ENCODE data around the gene ZNF221. TPM values are rescaled to one million over a fixed set of nuclear protein-coding genes. Genes with fewer than 3 reads are reported as not detected.

ZNF221 gene
- total and polyA plus RNA-seq, 2 experiments from 2014 or later: 1.5 to 9.2 TPM

DNA sequence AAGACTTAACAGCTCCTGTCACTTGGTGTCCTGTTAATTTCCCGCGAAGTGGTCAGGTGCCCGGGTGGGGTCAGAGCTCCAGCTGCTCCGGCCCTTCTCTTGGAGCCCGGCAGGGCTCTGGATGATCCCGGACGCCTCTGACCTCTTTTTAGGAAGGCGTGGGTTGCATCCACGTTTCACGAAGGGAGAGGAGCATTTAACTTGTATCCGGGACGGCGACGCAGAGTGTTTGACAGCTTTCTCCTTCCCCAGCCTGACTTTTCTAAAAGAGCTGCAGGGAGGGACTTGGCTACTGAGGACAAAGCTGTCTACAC lies 33.6 kb downstream of the ZNF221 start (continued):
- TF ChIP-seq ZNF462 (CRISPR knock-in tag; IDR thresholded peaks at IDR 0.05): no peak

DNA sequence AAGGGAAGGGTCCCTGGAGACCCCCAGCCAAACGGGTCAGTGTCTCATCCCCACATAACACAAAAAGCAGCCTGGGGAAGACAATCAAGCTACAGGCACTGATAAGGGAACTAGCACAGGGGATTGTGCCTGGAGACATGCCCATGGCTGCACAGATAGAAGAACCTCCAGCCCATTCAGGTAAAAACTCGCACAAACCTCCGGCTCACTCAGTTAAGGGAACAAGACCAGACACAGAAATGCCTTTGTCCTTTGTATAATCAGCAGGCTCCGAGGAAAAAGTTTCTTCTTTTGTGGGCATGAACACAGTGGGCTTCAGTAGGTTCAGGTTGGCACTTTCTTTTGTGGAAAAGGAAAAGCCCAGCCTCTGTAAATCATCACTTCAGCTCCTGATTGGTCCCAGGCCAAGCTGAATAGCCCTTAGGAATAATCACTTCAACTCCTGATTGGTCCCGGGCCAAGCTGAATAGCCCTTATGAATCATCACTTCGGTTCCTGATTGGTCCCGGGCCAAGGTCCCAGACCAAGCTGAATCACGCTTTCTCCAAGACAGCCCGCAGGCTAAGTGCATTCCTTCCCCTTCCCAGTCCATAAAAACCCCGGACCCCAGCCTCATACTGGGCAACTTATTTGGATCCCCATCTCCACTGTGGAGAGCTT lies 46.7 kb downstream of the ZNF221 start:
- Histone ChIP-seq H3K27me3 (ENCODE audit: insufficient read depth) (no peaks in the 10 kb centered on the region), H3F3A (replicated peaks; ENCODE audit: low read depth) (no peaks in the 10 kb centered on the region), H3K79me2 (replicated peaks; ENCODE audit: insufficient read depth) (no peaks in the 10 kb centered on the region), H2AFZ (no peak overlapping the region), H3K4me3 (no peak overlapping the region), H3K36me3 (ENCODE audit: insufficient read depth) (peaks cover 15% of the 10 kb centered on the region; the same call in 1 of the 2 replicates), H3K9me2 (ENCODE audit: insufficient read depth) (0 out of 2 replicates have a peak, but pooled peaks cover 3% of the 10 kb centered on the region), H3K27ac (ENCODE audit: low read depth) (no peak overlapping the region), H3K4me2 (no peak overlapping the region), H4K20me1 (replicated peaks; ENCODE audit: insufficient read depth) (no peaks in the 10 kb centered on the region), H3K4me1 (ENCODE audit: insufficient read depth) (no peaks in the 10 kb centered on the region)
- peak; percentile 28 for DNase-seq (ENCODE audit: low spot score)
- no peaks in the 10 kb centered on the region for H3K9me3 Mint-ChIP-seq
- no peak overlapping the region for H3K27ac Mint-ChIP-seq
- TF ChIP-seq EZH2 (IDR thresholded peaks at IDR 0.05; ENCODE audit: low read depth, unreplicated experiment) (no peak), POLR2AphosphoS5 (IDR thresholded peaks at IDR 0.05; ENCODE audit: low read depth) (no peak), EZH2phosphoT487 (IDR thresholded peaks at IDR 0.05; ENCODE audit: unreplicated experiment) (no peak), JUNB (IDR thresholded peaks at IDR 0.05; ENCODE audit: unreplicated experiment) (no peak), ZNF462 (CRISPR knock-in tag; IDR thresholded peaks at IDR 0.05) (no peak)
- TF ChIP-seq, protein P1, sequence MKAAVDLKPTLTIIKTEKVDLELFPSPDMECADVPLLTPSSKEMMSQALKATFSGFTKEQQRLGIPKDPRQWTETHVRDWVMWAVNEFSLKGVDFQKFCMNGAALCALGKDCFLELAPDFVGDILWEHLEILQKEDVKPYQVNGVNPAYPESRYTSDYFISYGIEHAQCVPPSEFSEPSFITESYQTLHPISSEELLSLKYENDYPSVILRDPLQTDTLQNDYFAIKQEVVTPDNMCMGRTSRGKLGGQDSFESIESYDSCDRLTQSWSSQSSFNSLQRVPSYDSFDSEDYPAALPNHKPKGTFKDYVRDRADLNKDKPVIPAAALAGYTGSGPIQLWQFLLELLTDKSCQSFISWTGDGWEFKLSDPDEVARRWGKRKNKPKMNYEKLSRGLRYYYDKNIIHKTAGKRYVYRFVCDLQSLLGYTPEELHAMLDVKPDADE (IDR thresholded peaks at IDR 0.05): no peak
- H3K27me3 Mint-ChIP-seq (ENCODE audit: insufficient read depth, low read depth, poor library complexity): peaks cover 9% of the 10 kb centered on the region
- H3K4me3 Mint-ChIP-seq: no peak overlapping the region
- peak; percentile 14; the same call in 1 of the 3 replicates for ATAC-seq
- H3K36me3 Mint-ChIP-seq (ENCODE audit: low read depth): peaks cover 34% of the 10 kb centered on the region
- H3K4me1 Mint-ChIP-seq: peaks cover 6% of the 10 kb centered on the region; the same call in 2 of the 3 replicates

Measured in GM23338 (cell line).